NCI-H2029 (cell line): ENCODE measurements around the gene CETP.

Source experiments
- DNase-seq: peaks from one replicate; lab custom pipeline; 2025; lab: John Stamatoyannopoulos, UW

Gene CETP

GRCh38 chr16:56961851-56962281 is at the start of gene CETP:
Gene CETP, plus strand, starts transcription at chr16:56961950. Its CDS starts 30 bp downstream, at chr16:56961980.
- no peak for DNase-seq

- DNase-seq, result no peak
Observed at GRCh38 chr16:56912746-56913708, 48.7 kb upstream of the CETP start.

GRCh38 chr16:56914896-56915295 is 46.9 kb upstream of the CETP start:
- DNase-seq, result no peak

- DNase-seq, result no peak
Observed at GRCh38 chr16:56915336-56916119, 46.2 kb upstream of the CETP start.

GRCh38 chr16:56916571-56917403 is 45.0 kb upstream of the CETP start:
- DNase-seq, result no peak

GRCh38 chr16:56918467-56919012 is 43.2 kb upstream of the CETP start:
- DNase-seq, result no peak

- no peak for DNase-seq
Observed at GRCh38 chr16:56919099-56919800, 42.5 kb upstream of the CETP start.

- no peak for DNase-seq
Observed at GRCh38 chr16:56921571-56921970, 40.2 kb upstream of the CETP start.

- no peak for DNase-seq
Observed at GRCh38 chr16:56923481-56924091, 38.2 kb upstream of the CETP start.

GRCh38 chr16:56927471-56927870 is 34.3 kb upstream of the CETP start:
- DNase-seq, result no peak

GRCh38 chr16:56929639-56930038 is 32.1 kb upstream of the CETP start:
- no peak for DNase-seq

- DNase-seq, result no peak
Observed at GRCh38 chr16:56930486-56931270, 31.1 kb upstream of the CETP start.

GRCh38 chr16:56931271-56931891 is 30.4 kb upstream of the CETP start:
- no peak for DNase-seq

- DNase-seq, result peak; percentile 88
Observed at GRCh38 chr16:56931892-56932720, 29.6 kb upstream of the CETP start, which contains the start of gene HERPUD1. Gene HERPUD1, plus strand, starts transcription at chr16:56932142. Its CDS starts 103 bp downstream, at chr16:56932245.

- peak; percentile 33 for DNase-seq
Observed at GRCh38 chr16:56932721-56933619, 28.8 kb upstream of the CETP start.

GRCh38 chr16:56933828-56934598 is 27.7 kb upstream of the CETP start:
- DNase-seq, result no peak
